22Rv1 (cell line): ENCODE data around the gene A3GALT2.

Experiments
- CTCF ChIP-seq: fragments of 450-650 bp; IDR thresholded peaks from 2 replicates; pipeline ENCODE4 v1.5.1; 2017; ENCODE audit warnings: mild to moderate bottlenecking
- ZFX ChIP-seq: fragments of 450-650 bp; IDR thresholded peaks from 2 replicates; pipeline ENCODE4 v1.6.1; 2017; ENCODE audit warnings: antibody characterized with exemption, borderline replicate concordance

- TF ChIP-seq CTCF: no peak
- TF ChIP-seq ZFX: no peak
Observed at GRCh38 chr1:33344896-33345560, 24.1 kb upstream of the A3GALT2 start.
